Peyer's patch (tissue), 4 donors: ENCODE measurements around the gene MAP3K9. TPM values are rescaled to one million over a fixed set of nuclear protein-coding genes. Genes with fewer than 3 reads are reported as not detected.

Source experiments
- DNase-seq, 3 donors: peaks; one replicate each; pipeline ENCODE4 v3.0.0-alpha.2; 2017 to 2019
- H3K27ac ChIP-seq, 4 donors: fragments of 200-600 bp; sonication (generic); one replicate each; pipeline ENCODE4 v1.5.1; 2016 to 2019
- H3K27me3 ChIP-seq, 2 donors: fragments of 200-600 bp; sonication (generic); one replicate each; pipeline ENCODE4 v1.5.1; 2019
- H3K36me3 ChIP-seq, 3 donors: fragments of 200-600 bp; sonication (generic); one replicate each; pipeline ENCODE4 v1.5.1; 2016 to 2019
- H3K4me1 ChIP-seq, 4 donors: fragments of 200-600 bp; sonication (generic); one replicate each; pipeline ENCODE4 v1.5.1; 2016 to 2019
- H3K4me3 ChIP-seq, 4 donors: fragments of 200-600 bp; sonication (generic); 1 replicate in 3 of 4; 2 replicates in 1 of 4; pipeline ENCODE4 v1.5.1; 2016 to 2019; ENCODE audit warnings: mild to moderate bottlenecking in 1 of 4
- H3K9me3 ChIP-seq, 4 donors: fragments of 200-600 bp; sonication (generic); one replicate each; pipeline ENCODE4 v1.5.1; 2016 to 2019; ENCODE audit warnings: mild to moderate bottlenecking in 1 of 4
- CTCF ChIP-seq, 6 experiments: fragments of 450-650 bp in 4 of 6; fragments of 200-600 bp in 2 of 6; sonication (generic) in 1 of 6; IDR thresholded peaks; one replicate each; pipeline ENCODE4 v1.5.1; 2017 to 2019; ENCODE audit warnings: antibody characterized with exemption in 6 of 6, mild to moderate bottlenecking in 3 of 6, moderate library complexity in 1 of 6
- POLR2A ChIP-seq, 2 donors: fragments of 450-650 bp; IDR thresholded peaks; one replicate each; pipeline ENCODE4 v1.5.1; 2017; ENCODE audit warnings: antibody characterized with exemption in 2 of 2, mild to moderate bottlenecking in 2 of 2, moderate library complexity in 2 of 2
- total RNA-seq, 4 donors: library from RNA; depleted of rRNA; stranded (reverse); fragments of >200 nt; gene quantifications; one replicate each; pipeline ENCODE4 v1.1.0, GENCODE V29; 2016

The MAP3K9 gene
- total RNA-seq, 4 donors from 2014 or later = 8.6 to 14.0 (median 12.0) TPM

- TF ChIP-seq POLR2A (IDR thresholded peaks at IDR 0.05) (no peak), CTCF (IDR thresholded peaks at IDR 0.05) (no peak)
- no peaks in the 10 kb centered on the region for H3K27me3 ChIP-seq
- H3K4me3 ChIP-seq = no peak overlapping the region
- H3K9me3 ChIP-seq = no peaks in the 10 kb centered on the region
- no peak for DNase-seq
- H3K36me3 ChIP-seq = no peaks in the 10 kb centered on the region
- no peak overlapping the region for H3K27ac ChIP-seq
- no peaks in the 10 kb centered on the region for H3K4me1 ChIP-seq
Observed at GRCh38 chr14:70770490-70770889, 38.8 kb downstream of the MAP3K9 start.

GRCh38 chr14:70759398-70759797 lies 49.9 kb downstream of the MAP3K9 start:
- Histone ChIP-seq H3K4me3 (no peak overlapping the region), H3K27me3 (no peaks in the 10 kb centered on the region), H3K9me3 (no peaks in the 10 kb centered on the region), H3K27ac (no peak overlapping the region), H3K36me3 (peaks cover 0 to 7% (median 0%) of the 10 kb centered on the region in 3 donors), H3K4me1 (no peaks in the 10 kb centered on the region)
- TF ChIP-seq POLR2A (IDR thresholded peaks at IDR 0.05) = no peak
- no peak for TF ChIP-seq CTCF (IDR thresholded peaks at IDR 0.05)
- no peak for DNase-seq

- no peak for DNase-seq
- Histone ChIP-seq H3K4me3 (no peak overlapping the region), H3K27ac (no peak overlapping the region), H3K4me1 (no peaks in the 10 kb centered on the region), H3K36me3 (peaks cover 0 to 7% (median 0%) of the 10 kb centered on the region in 3 donors), H3K9me3 (no peaks in the 10 kb centered on the region), H3K27me3 (no peaks in the 10 kb centered on the region)
- TF ChIP-seq POLR2A (IDR thresholded peaks at IDR 0.05) (no peak), CTCF (IDR thresholded peaks at IDR 0.05) (no peak)
Observed at GRCh38 chr14:70755655-70756054, 53.7 kb downstream of the MAP3K9 start.

- Histone ChIP-seq H3K4me3 (no peak overlapping the region), H3K4me1 (no peaks in the 10 kb centered on the region), H3K9me3 (no peaks in the 10 kb centered on the region), H3K27ac (no peak overlapping the region), H3K27me3 (no peaks in the 10 kb centered on the region), H3K36me3 (peaks cover 0 to 7% (median 0%) of the 10 kb centered on the region in 3 donors)
- no peak for TF ChIP-seq POLR2A (IDR thresholded peaks at IDR 0.05)
- no peak for DNase-seq
Observed at GRCh38 chr14:70754991-70755390, 54.3 kb downstream of the MAP3K9 start.

- Histone ChIP-seq H3K27ac (no peak overlapping the region), H3K36me3 (no peaks in the 10 kb centered on the region), H3K4me3 (no peak overlapping the region), H3K9me3 (no peaks in the 10 kb centered on the region), H3K27me3 (no peaks in the 10 kb centered on the region), H3K4me1 (no peaks in the 10 kb centered on the region)
- no peak for DNase-seq
- TF ChIP-seq POLR2A (IDR thresholded peaks at IDR 0.05) (no peak), CTCF (IDR thresholded peaks at IDR 0.05) (no peak)
Observed at GRCh38 chr14:70753518-70753953, 55.8 kb downstream of the MAP3K9 start.

GRCh38 chr14:70748422-70748821 lies 60.9 kb downstream of the MAP3K9 start:
- Histone ChIP-seq H3K36me3 (no peaks in the 10 kb centered on the region), H3K27ac (no peak overlapping the region), H3K9me3 (no peaks in the 10 kb centered on the region), H3K27me3 (no peaks in the 10 kb centered on the region), H3K4me3 (no peak overlapping the region), H3K4me1 (no peaks in the 10 kb centered on the region)
- DNase-seq = no peak
- TF ChIP-seq CTCF (IDR thresholded peaks at IDR 0.05) = no peak
- TF ChIP-seq POLR2A (IDR thresholded peaks at IDR 0.05) = no peak
